Activated CD4-positive, alpha-beta T cell treated with anti-CD3 and anti-CD28 coated beads, Interleukin-2, Interleukin-4, amounts not matched to agents 100 ng/mL and 50 ng/mL, durations not matched to agents 16 hours and 8 hours (primary cell): ENCODE results near the gene NCK1.

Source experiments
- DNase-seq: peaks from one replicate; pipeline ENCODE4 v3.0.0-alpha.2; 2020; ENCODE audit warnings: low spot score

The NCK1 gene

GRCh38 chr3:136861890-136862616, at the start of gene NCK1:
NCK1 (plus strand) TSS chr3:136862208; CDS start chr3:136928002, 65,794 bp downstream.
- peak; percentile 99 for DNase-seq

GRCh38 chr3:136817448-136817847, 44.6 kb upstream of the NCK1 start:
- DNase-seq: no peak

DNA sequence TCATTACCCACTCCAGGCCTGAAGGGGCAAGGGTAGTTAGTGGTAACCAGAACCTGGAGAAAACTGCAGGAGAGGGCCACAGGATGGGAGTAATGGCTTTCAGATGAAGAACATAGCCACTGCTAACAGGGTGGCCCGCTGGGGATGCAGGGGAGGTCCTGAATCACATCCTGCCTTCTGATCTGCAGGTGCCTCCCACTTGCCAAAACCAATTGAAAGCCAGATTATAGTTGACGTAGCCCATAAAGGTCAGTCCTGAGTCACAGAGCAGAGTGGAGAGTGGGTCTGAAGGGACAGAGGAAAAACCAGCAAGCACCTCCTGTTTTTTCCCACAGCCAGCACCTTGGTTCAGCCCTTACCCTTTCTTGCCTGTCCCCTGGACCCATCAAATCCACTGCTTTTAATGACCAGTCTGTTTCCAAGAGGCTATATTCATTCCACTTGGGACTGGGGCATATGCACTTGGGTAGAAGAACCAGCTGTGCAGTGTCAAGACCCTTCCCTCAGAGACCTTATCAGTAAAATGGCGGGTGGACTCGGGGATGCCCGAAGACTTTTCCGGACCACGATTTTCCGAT, 43.7 kb upstream of the NCK1 start:
- no peak for DNase-seq

GRCh38 chr3:136818769-136819391, 43.1 kb upstream of the NCK1 start, which contains the start of gene SLC35G2:
SLC35G2 (plus strand) TSS chr3:136819126; CDS start chr3:136854461, 35,335 bp downstream.
- DNase-seq: no peak

- no peak for DNase-seq
Measured at GRCh38 chr3:136819392-136819730, 42.6 kb upstream of the NCK1 start.

- DNase-seq: no peak
Measured at GRCh38 chr3:136819731-136820679, 42.0 kb upstream of the NCK1 start.

DNA sequence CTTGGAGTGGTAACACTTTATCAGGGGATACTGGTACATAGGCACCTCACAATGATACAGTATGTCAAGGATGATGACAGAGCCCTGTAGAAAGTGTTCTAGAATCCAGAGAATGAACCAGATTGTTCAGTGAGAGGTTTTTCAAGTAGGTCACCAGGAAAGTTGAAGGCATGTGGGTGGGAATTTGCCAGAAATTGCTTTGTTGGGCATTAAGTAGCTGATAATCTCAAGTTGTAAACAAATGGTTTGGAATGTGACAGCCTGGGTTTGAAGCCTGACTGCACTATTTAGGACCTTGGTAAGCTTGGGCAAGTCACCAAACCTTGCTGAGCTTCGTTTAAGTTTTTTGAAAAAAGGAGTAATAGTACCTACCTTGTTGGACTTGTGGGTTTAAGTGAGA, 30.5 kb upstream of the NCK1 start:
- DNase-seq: no peak

- DNase-seq: no peak
Measured at GRCh38 chr3:136835089-136835812, 26.8 kb upstream of the NCK1 start.

DNA sequence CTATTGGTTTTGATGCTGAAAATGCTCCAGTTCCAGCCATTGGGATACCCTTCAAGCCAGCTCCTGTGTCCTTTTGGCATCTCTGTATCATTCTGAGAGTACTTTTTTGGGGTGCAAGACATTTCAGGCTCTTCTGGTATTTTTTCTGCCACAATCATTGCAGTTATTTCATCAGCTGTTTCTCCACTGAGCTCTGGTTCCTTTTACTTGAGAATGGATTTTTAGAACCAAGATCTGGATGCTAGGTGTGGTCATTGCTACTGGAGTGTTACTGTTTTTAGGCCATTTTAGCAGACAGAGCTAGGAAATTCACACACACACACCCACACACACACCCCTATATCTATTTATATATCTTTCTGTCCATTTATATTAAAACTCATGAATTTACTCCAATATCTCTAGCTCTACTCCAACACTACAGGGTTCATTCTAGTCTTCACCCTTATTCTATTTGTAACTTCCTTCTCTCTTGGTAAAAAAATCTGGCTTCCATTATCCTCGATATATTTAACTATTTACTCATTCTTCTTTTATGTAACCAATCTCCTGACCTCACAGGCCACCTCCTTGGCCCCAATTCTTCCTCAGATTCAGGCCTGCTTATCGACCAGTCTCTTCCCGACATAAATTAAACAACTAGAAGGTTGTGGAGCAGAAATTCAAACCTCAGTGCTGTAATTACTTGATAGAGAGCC, 26.0 kb upstream of the NCK1 start:
- DNase-seq: no peak

DNA sequence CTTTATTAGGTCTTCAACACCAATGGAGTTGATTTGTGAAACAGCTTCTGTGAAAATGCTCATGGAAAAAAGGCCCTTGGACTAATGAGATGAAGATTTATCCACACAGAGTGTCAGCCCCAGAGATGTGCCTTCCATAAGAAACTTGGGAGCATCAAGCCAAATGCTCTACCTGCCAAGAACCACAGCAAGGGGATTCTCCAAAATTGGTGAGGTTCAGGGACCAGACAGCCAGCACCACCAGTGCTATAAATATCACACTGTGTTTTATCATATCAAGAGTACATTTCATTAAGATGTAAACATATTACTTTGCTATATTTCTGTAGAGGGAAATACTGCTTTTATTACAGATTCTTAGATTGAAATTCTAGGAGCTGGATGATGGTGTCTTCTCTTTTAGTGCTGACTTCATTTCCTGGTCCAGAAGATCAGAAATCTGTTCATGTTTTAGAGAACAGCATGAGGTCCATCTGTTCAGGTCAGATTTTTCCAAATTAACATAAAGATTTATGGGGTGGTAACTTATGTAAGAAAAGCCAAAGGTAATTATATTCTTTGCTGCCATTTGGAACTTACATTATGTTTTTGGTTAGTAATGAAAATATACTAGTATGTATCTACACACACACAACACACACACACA, 25.4 kb upstream of the NCK1 start:
- DNase-seq: no peak

DNA sequence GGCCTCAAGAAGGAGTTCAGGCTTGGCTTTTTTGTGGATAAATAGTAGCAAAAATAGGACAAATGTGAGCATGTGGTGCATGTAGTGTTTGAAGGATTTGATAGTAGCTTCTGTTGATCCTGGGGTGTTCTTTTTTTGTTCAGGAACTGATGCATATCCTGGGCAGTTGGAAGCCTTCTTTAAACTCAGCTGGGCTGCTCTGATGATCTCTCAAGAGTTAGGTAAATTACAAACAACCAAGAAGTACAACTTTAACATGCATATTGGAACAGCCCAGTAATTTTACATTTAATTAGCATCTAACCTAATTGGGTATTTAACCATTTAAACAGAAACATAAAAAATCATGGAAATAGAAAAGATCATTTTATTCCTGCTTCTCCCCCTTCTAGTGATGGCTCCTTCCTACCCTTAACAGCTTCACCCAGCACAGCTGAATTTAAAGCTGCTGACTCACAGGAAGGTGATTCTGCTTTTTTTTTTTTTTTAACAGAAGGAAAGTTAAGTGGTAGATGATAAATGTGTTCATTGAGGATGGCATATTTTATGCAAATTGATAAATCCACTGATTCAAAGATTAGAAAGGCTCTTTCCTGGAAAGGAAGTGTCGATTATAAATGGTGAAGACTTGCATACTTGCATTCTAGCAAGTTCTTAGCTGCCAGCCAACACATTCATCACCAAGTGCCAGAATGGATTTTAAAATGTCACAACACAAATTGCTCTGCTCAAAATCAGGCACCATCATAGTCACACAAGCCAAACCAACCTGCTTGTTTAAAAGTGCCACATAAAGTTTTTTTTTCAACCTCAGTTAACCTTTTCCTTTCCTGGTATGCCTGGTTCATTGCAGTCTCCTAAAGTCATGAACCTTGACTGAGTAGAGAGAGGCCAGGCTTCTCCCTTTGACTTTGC, 23.1 kb upstream of the NCK1 start:
- DNase-seq: no peak

GRCh38 chr3:136839556-136839931, 22.5 kb upstream of the NCK1 start:
- no peak for DNase-seq

DNA sequence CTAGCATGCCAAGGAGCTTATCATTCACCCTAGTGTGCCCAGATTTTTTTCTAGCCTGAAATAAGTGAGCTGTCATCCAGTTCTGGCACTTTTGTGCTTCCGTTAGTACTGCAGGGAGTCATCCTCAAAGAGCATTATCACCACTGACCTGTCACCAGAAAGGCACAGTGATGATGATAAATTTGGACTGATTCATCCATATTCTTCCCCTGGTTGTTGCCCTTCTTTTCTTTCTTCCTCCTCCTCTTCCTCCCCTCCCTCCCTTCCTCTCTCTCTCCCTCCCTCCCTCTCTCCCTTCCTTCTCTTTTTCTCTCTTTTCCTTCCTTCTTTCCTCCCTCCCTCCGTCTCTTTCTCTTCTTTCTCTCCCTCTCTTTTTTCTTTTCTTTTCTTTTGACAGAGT, 21.8 kb upstream of the NCK1 start:
- no peak for DNase-seq

DNA sequence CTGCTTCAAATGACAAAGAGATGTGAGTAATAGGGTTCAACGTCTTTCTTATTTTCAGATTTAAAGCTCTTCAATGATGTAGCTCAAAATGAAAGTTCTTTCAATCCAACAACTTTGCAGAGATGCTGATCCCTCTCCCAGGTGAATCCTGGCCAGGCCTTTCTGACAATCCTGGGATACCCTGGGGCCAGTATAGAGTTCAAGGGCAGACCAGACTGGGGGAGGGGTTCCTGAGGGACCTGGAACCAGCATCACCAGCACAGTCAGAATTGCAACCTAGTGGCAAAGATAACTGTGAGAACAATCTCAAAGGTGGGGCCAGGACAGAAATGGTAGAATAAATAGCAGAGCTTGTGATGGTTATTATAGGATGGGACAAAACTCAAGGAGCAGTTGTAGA, 19.7 kb upstream of the NCK1 start:
- DNase-seq: no peak

DNA sequence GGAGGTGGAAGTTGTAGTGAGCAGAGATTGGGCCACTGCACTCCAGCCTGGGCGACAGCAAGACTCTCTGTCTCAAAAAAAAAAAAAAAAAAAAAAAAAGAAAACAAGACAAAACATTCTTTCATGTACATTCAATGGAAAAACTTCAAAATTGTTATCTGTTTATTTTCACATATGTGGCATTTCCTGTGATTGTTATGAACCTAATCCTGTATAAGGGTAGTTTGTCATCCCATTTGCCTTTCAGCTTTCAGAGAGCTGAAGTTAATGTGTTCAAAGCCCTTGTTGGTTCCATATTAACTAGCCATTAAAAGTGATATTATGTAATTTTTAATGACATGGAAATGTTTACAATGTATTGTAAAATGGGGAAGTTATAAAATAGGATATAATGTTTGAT, 17.3 kb upstream of the NCK1 start:
- DNase-seq: no peak

- no peak for DNase-seq
Measured at GRCh38 chr3:136852180-136852579, 9.8 kb upstream of the NCK1 start.

DNA sequence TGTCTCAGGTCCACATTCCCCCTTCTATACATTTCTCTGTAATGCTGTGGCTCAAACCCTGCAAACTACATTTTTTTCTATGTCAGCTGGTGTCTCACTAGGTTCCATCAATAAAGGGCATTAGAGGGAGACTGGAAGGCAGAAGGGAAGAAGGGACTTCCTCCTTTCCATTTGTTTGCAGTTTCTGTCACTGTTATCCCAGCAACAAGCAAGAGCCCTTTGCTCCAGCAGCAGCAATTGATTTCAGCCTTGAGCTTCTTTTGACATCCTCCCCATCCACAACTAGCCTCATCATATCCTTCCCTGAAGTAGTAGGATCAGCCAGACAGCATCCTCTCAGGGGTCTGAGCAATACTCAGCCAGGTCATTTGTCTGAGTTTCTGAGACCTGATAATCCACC, 5.3 kb upstream of the NCK1 start:
- DNase-seq: no peak

DNA sequence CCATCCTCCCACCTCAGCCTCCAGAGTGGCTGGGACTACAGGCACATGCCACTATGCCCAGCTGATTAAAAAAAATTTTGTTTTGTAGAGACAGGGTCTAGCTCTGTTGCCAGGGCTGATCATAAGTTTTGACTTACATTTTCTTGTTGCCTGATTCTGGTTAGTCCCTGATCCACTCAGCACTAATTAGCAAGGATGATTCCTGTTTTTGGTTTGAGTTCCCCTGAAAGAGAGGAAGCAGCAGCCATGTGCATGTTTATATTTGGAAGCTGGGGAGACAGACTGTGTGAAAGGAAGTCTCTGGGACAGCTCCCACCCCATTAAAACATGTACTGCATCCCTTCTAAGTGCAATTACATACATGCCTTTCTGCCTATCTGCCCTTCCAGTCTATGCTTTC, 3.6 kb upstream of the NCK1 start:
- DNase-seq: no peak

DNA sequence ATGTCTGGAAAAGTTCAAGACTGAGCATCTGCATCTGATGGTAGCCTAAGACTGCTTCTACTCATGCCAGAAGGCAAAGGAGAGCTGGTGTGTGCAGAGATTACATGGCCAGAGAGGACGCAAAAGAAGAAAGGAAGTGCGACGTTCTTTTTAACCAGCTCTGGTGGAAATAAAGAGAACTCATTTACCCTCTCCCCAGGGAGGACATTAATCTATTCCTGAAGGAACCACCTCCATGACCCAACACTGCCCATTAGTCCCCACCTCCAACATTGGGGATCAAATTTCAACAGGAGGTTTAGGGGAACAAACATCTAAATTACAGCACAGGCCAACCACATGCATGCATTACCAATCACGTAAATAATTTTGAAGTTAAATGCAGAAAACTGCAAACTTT, 1.5 kb upstream of the NCK1 start:
- no peak for DNase-seq
